Breast epithelium (tissue), 4 donors: ENCODE results near the gene NBAS. TPM values are rescaled to one million over a fixed set of nuclear protein-coding genes. Genes with fewer than 3 reads are reported as not detected.

Experiments
- DNase-seq, 2 donors: peaks; one replicate each; pipeline ENCODE4 v3.0.0-alpha.2; 2019; ENCODE audit warnings: low spot score in 2 of 2
- H3K27ac ChIP-seq, 2 donors: fragments of 200-600 bp; sonication (generic) in 1 of 2; one replicate each; pipeline ENCODE4 v1.5.1; 2016 to 2019; ENCODE audit warnings: mild to moderate bottlenecking in 1 of 2
- H3K27me3 ChIP-seq, 2 donors: fragments of 200-600 bp; sonication (generic) in 1 of 2; one replicate each; pipeline versions ENCODE4 v1.5.1 to v1.6.0; 2017 to 2019; ENCODE audit warnings: control low read depth in 1 of 2, mild to moderate bottlenecking in 1 of 2
- H3K36me3 ChIP-seq: fragments of 200-600 bp; one replicate; pipeline ENCODE4 v1.5.1; 2019
- H3K4me1 ChIP-seq, 2 donors: fragments of 200-600 bp; sonication (generic); one replicate each; pipeline ENCODE4 v1.5.1; 2016 to 2019; ENCODE audit warnings: control low read depth in 1 of 2
- H3K4me3 ChIP-seq, 3 donors: fragments of 200-600 bp; sonication (generic); 1 replicate in 2 of 3; 2 replicates in 1 of 3; pipeline ENCODE4 v1.5.1; 2016 to 2019; ENCODE audit warnings: mild to moderate bottlenecking in 3 of 3, moderate library complexity in 2 of 3
- H3K9me3 ChIP-seq, 2 donors: fragments of 200-600 bp; sonication (generic) in 1 of 2; one replicate each; pipeline ENCODE4 v1.5.1; 2016 to 2019; ENCODE audit warnings: control low read depth in 1 of 2
- POLR2A ChIP-seq: fragments of 450-650 bp; IDR thresholded peaks from one replicate; pipeline ENCODE4 v1.6.1; 2016; ENCODE audit warnings: antibody characterized with exemption, mild to moderate bottlenecking, moderate library complexity
- POLR2AphosphoS5 ChIP-seq, 3 donors: sonication (generic); formaldehyde crosslinking; IDR thresholded peaks; one replicate each; pipeline ENCODE4 v1.6.1; 2017; ENCODE audit warnings: antibody characterized with exemption in 3 of 3
- intact Hi-C: fragments of 100-400 bp; cut with DNase I; formaldehyde crosslinking; loops from one replicate; pipeline ENCODE4 v1.15.1; 2023; ENCODE audit warnings: low total_unique reads
- total RNA-seq, 3 donors: library from RNA; depleted of rRNA; stranded (reverse); fragments of >200 nt; gene quantifications; one replicate each; pipeline ENCODE4 v1.1.0, GENCODE V29; 2016
- TF ChIP-seq, protein P1 (sequence below), 3 donors: fragments of 450-650 bp; IDR thresholded peaks; one replicate each; pipeline ENCODE4 v1.5.1; 2016 to 2017; ENCODE audit warnings: antibody characterized with exemption in 3 of 3, mild to moderate bottlenecking in 3 of 3, moderate library complexity in 3 of 3

The NBAS gene
- total RNA-seq, 3 donors from 2014 or later, result 44.9 to 59.1 (median 45.1) TPM

DNA sequence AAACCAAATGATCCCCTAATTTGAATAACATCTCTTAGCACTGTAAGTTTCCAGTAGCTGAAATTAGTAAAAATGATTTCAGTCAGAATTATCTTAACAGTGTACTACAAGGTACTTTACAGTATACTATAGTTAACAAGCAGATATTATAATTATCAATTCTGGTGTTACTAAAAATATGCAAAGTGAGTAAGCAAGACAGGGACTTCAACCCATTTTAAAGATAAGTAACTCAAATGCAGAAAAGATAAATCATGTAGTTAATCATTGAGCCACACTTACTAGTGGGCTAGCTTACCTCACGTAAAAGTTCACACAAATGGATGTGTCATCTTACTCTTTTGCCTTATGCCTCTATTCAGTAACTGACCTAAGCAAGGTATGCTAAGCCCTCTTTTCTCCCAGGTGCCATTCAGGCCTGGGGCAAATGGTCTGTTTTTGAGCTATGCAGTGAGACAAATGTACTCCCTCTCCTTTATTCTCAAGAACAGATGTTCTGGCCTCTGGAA lies 101.0 kb downstream of the NBAS start:
- Histone ChIP-seq H3K4me1 (no peaks in the 10 kb centered on the region), H3K27me3 (no peaks in the 10 kb centered on the region), H3K36me3 (peaks cover 14% of the 10 kb centered on the region), H3K27ac (no peak overlapping the region), H3K4me3 (no peak overlapping the region), H3K9me3 (no peaks in the 10 kb centered on the region)
- TF ChIP-seq, protein P1, sequence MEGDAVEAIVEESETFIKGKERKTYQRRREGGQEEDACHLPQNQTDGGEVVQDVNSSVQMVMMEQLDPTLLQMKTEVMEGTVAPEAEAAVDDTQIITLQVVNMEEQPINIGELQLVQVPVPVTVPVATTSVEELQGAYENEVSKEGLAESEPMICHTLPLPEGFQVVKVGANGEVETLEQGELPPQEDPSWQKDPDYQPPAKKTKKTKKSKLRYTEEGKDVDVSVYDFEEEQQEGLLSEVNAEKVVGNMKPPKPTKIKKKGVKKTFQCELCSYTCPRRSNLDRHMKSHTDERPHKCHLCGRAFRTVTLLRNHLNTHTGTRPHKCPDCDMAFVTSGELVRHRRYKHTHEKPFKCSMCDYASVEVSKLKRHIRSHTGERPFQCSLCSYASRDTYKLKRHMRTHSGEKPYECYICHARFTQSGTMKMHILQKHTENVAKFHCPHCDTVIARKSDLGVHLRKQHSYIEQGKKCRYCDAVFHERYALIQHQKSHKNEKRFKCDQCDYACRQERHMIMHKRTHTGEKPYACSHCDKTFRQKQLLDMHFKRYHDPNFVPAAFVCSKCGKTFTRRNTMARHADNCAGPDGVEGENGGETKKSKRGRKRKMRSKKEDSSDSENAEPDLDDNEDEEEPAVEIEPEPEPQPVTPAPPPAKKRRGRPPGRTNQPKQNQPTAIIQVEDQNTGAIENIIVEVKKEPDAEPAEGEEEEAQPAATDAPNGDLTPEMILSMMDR (IDR thresholded peaks at IDR 0.05), result no peak
- TF ChIP-seq POLR2A, result no peak
- no peak for TF ChIP-seq POLR2AphosphoS5 (IDR thresholded peaks at IDR 0.05)
- intact Hi-C loops, result no loop called here
- DNase-seq, result no peak

DNA sequence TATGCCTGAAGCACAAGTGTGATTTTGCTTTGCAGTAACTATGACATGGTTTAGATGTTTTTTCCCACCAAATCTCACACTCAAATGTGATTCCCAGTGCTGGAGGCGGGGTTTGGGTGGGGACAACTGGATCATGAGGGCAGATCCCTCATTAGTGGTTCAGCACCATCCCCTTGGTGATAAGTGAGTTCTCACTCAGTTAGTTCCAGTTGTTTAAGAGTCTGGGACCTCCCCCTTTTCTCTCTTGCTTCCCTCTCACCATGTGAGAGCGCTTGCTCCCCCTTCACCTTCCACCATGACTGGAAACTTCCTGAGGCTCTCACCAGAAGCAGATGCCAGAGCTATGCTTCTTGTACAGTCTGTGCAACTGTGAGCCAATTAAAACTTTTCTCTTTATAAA lies 102.9 kb downstream of the NBAS start:
- H3K27ac ChIP-seq, result no peak overlapping the region
- intact Hi-C loops, result no loop called here
- no peak for TF ChIP-seq POLR2A
- TF ChIP-seq, protein P1 (IDR thresholded peaks at IDR 0.05), result no peak
- no peak for TF ChIP-seq POLR2AphosphoS5 (IDR thresholded peaks at IDR 0.05)
- H3K4me3 ChIP-seq, result no peak overlapping the region
- no peaks in the 10 kb centered on the region for H3K27me3 ChIP-seq
- no peaks in the 10 kb centered on the region for H3K9me3 ChIP-seq
- H3K4me1 ChIP-seq, result no peaks in the 10 kb centered on the region
- no peak for DNase-seq
- H3K36me3 ChIP-seq, result peaks cover 14% of the 10 kb centered on the region

DNA sequence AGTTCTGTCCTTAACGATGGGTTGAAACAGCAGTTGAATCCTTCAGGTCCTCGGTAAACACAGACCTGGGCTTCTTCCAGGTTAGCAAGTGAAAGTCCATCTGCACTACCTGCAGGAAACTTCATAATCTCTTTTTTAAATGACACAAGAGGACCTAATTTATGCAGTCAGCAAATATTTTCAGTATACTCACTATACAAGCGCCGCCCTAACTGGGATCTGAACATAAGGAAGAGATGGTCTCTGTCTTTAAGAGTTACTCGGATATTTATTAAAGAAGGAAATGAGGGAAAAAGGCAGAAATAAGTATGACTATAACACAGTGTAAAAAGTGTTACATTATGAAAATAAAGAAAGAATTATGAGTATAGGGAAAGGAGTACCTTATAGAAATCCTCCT lies 103.3 kb downstream of the NBAS start:
- no peak overlapping the region for H3K4me3 ChIP-seq
- intact Hi-C loops, result no loop called here
- H3K4me1 ChIP-seq, result no peaks in the 10 kb centered on the region
- H3K27ac ChIP-seq, result no peak overlapping the region
- H3K9me3 ChIP-seq, result no peaks in the 10 kb centered on the region
- DNase-seq, result no peak
- TF ChIP-seq POLR2A, result no peak
- no peak for TF ChIP-seq POLR2AphosphoS5 (IDR thresholded peaks at IDR 0.05)
- TF ChIP-seq, protein P1 (IDR thresholded peaks at IDR 0.05), result no peak
- no peaks in the 10 kb centered on the region for H3K27me3 ChIP-seq
- peaks cover 14% of the 10 kb centered on the region for H3K36me3 ChIP-seq

DNA sequence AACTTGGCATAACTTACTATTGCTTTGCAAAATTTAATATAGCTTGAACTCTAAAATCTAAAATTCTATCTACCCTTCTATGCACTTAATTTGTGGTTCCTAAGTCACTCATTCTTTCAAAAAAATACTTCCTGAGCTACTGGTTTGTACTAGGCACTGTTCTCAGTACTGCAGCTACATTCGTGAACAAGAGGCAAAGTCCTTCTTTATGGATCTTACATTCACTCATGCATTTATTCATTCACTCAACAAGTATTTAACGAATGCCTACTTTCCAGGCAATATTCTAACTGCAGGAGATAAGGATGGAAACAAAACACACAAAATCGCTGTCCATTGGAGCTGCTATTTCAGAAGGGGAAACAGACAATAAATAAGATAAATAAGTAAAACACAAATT lies 104.8 kb downstream of the NBAS start:
- Histone ChIP-seq H3K9me3 (no peaks in the 10 kb centered on the region), H3K4me3 (no peak overlapping the region), H3K4me1 (no peaks in the 10 kb centered on the region), H3K27me3 (no peaks in the 10 kb centered on the region), H3K27ac (no peak overlapping the region), H3K36me3 (peaks cover 14% of the 10 kb centered on the region)
- DNase-seq, result no peak
- intact Hi-C loops, result no loop called here
- TF ChIP-seq POLR2AphosphoS5 (IDR thresholded peaks at IDR 0.05) (no peak), POLR2A (no peak)
- TF ChIP-seq, protein P1 (IDR thresholded peaks at IDR 0.05), result no peak

DNA sequence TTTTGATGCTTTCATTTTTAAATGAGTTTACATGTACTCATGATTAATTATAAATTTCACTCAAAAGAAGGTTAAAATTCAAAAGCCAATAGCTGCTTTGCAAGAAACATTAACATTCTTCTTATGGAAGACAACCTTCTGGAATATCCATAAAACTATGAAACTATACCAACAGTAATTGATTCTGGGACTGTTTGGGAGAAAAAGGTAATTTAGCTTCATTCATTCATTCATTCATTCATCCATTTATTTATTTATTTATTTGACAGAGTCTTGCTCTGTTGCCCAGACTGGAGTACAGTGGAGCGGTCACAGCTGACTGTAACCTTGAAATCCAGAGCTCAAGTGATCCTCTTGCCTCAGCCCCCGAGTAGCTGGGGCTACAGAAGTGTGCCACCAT lies 110.3 kb downstream of the NBAS start:
- no peaks in the 10 kb centered on the region for H3K36me3 ChIP-seq
- no peak for DNase-seq
- no peak for TF ChIP-seq POLR2A
- TF ChIP-seq, protein P1 (IDR thresholded peaks at IDR 0.05), result no peak
- H3K27me3 ChIP-seq, result no peaks in the 10 kb centered on the region
- no peaks in the 10 kb centered on the region for H3K4me1 ChIP-seq
- H3K27ac ChIP-seq, result no peak overlapping the region
- H3K9me3 ChIP-seq, result no peaks in the 10 kb centered on the region
- intact Hi-C loops, result no loop called here
- no peak overlapping the region for H3K4me3 ChIP-seq
